GM20431 (cell line): ENCODE results near the gene GLMP.

Experiments used
- in situ Hi-C: fragments of 300-500 bp; cut with MseI, MboI; formaldehyde crosslinking; loops from one replicate; pipeline ENCODE4 v1.15.0; 2020; ENCODE audit warnings: low sequenced_read_pairs; ENCODE audit not compliant: unreplicated experiment

The GLMP gene

GRCh38 chr1:156295391-156295947, at the start of gene GLMP:
TSS of gene GLMP (minus strand) at chr1:156295679. CDS start at chr1:156295645, 34 bp downstream.
- in situ Hi-C loops, result no loop called here

GRCh38 chr1:156344409-156344808, 48.9 kb upstream of the GLMP start:
- in situ Hi-C loops, result no loop called here

- in situ Hi-C loops, result no loop called here
Measured at GRCh38 chr1:156342166-156342955, 46.9 kb upstream of the GLMP start.

- in situ Hi-C loops, result no loop called here
Measured at GRCh38 chr1:156338180-156338976, 42.9 kb upstream of the GLMP start, which contains the start of the genes CCT3 and TSACC. TSS of gene CCT3 (minus strand) at chr1:156338292. CDS start at chr1:156338184, 108 bp downstream. TSS of gene TSACC (plus strand) at chr1:156338526. CDS start at chr1:156339758, 1,232 bp downstream.

GRCh38 chr1:156337888-156338179, 42.4 kb upstream of the GLMP start:
- in situ Hi-C loops, result no loop called here

GRCh38 chr1:156337052-156337887, 41.8 kb upstream of the GLMP start:
- in situ Hi-C loops, result no loop called here

- in situ Hi-C loops, result no loop called here
Measured at GRCh38 chr1:156336242-156336641, 40.8 kb upstream of the GLMP start.

GRCh38 chr1:156323179-156323578, 27.7 kb upstream of the GLMP start:
- in situ Hi-C loops, result loop anchor here (10.0 kb wide), 1 partner anchor 178 kb away; no protein-coding TSS in a partner anchor

GRCh38 chr1:156320560-156320959, 25.1 kb upstream of the GLMP start:
- in situ Hi-C loops, result loop anchor here (10.0 kb wide), 1 partner anchor 176 kb away; no protein-coding TSS in a partner anchor

- in situ Hi-C loops, result loop anchor here (10.0 kb wide), 1 partner anchor 175 kb away; no protein-coding TSS in a partner anchor
Measured at GRCh38 chr1:156319664-156320063, 24.2 kb upstream of the GLMP start.

GRCh38 chr1:156316909-156317308, 21.4 kb upstream of the GLMP start:
- in situ Hi-C loops, result no loop called here

GRCh38 chr1:156310962-156311361, 15.5 kb upstream of the GLMP start:
- in situ Hi-C loops, result no loop called here

- in situ Hi-C loops, result no loop called here
Measured at GRCh38 chr1:156308078-156308477, 12.6 kb upstream of the GLMP start.

GRCh38 chr1:156305215-156305614, 9.7 kb upstream of the GLMP start:
- in situ Hi-C loops, result no loop called here

GRCh38 chr1:156303241-156303640, 7.8 kb upstream of the GLMP start:
- in situ Hi-C loops, result no loop called here

GRCh38 chr1:156298852-156299357, 3.4 kb upstream of the GLMP start, which contains the start of gene VHLL:
TSS of gene VHLL (minus strand) at chr1:156299307. CDS start at chr1:156299189, 118 bp downstream.
- in situ Hi-C loops, result no loop called here

- in situ Hi-C loops, result no loop called here
Measured at GRCh38 chr1:156293895-156294294, 1.6 kb downstream of the GLMP start.

- in situ Hi-C loops, result no loop called here
Measured at GRCh38 chr1:156293098-156293434, 2.4 kb downstream of the GLMP start.

GRCh38 chr1:156291226-156292061, 4.0 kb downstream of the GLMP start:
- in situ Hi-C loops, result no loop called here
